ENCODE measurements around the gene PANK3.
"Not testable (repeated sequence)": the region's sequence is repeated elsewhere in the genome, so short reads cannot be mapped to it uniquely, and the experiment has no call there.

Gene PANK3

DNA sequence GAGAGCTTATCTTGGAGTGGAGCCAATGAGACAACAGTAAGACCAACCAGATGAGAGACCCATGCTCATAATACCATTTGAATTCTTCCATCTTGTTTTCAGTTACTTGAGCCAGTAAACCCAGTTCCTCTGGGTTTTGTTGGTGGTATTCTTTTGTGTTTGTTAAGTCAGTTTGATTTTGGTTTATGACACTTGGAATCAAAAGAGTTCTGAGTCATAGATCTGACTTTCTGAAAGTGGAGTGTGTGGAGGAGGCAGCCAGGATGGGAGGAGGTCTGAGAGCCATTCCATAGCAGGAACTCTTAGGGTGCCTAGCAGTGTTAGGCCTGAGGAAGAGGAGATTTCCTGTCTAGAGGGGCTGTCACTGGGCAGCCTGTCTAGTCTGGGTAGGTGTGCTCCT, 24.6 kb upstream of the PANK3 start:
- Mint-ChIP-seq H3K9me3 (no peaks in the 10 kb centered on the region), H3K27ac (no peak overlapping the region), H3K36me3 (ENCODE audit: low read depth) (no peaks in the 10 kb centered on the region), H3K27me3 (ENCODE audit: low read depth) (no peaks in the 10 kb centered on the region), H3K4me1 (ENCODE audit: low read depth) (peaks cover 4% of the 10 kb centered on the region), H3K4me3 (no peak overlapping the region)

DNA sequence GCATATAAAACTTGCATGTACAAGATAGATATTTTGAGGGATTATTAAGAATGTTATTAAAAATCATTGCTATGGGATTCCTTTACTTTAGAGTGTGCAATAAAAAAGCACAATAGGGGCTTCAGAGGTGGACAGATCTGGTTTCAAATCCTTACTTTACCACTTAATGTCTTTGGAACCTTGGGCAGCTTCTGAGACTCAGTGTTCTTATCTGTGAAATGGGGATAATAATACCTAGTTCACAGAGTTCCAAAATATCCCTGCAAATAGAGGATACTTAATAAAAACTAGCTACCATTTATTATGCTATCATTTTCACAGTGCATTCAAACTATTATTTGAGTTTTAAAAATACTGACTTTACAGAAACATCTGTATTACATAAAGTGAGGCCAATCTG, 23.3 kb upstream of the PANK3 start:
- Mint-ChIP-seq H3K27me3 (ENCODE audit: low read depth) (peaks cover 5% of the 10 kb centered on the region), H3K4me3 (no peak overlapping the region), H3K36me3 (ENCODE audit: low read depth) (no peaks in the 10 kb centered on the region), H3K4me1 (ENCODE audit: low read depth) (no peaks in the 10 kb centered on the region), H3K9me3 (peaks cover 4% of the 10 kb centered on the region), H3K27ac (no peak overlapping the region)

GRCh38 chr5:168601972-168602371, 22.8 kb upstream of the PANK3 start:
- H3K36me3 Mint-ChIP-seq (ENCODE audit: low read depth), result no peaks in the 10 kb centered on the region
- no peak overlapping the region for H3K27ac Mint-ChIP-seq
- H3K9me3 Mint-ChIP-seq, result peaks cover 4% of the 10 kb centered on the region
- H3K4me3 Mint-ChIP-seq, result no peak overlapping the region
- no peaks in the 10 kb centered on the region for H3K4me1 Mint-ChIP-seq (ENCODE audit: low read depth)
- peaks cover 8% of the 10 kb centered on the region for H3K27me3 Mint-ChIP-seq (ENCODE audit: low read depth)

DNA sequence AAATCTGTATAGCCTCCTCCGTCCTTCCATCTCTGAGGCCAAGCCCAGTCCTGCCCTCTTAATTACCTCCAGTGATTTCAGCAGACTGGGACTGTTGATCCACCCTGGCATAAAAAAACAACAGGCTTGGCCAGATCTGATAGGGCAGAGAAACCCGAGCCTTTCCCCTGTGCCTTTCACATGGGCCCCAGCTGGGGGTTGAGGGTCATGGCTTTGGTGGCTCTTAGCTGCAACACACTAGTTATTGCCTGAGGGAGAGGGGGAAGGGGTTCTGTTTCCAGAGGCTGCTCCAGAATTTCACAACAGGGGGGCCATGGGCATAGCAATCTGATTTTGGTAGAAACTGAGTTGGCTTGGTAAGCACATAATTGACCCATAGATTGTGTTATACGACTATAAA, 21.2 kb upstream of the PANK3 start:
- H3K4me3 Mint-ChIP-seq, result no peak overlapping the region
- no peaks in the 10 kb centered on the region for H3K36me3 Mint-ChIP-seq (ENCODE audit: low read depth)
- no peaks in the 10 kb centered on the region for H3K4me1 Mint-ChIP-seq (ENCODE audit: low read depth)
- peaks cover 9% of the 10 kb centered on the region for H3K9me3 Mint-ChIP-seq
- H3K27me3 Mint-ChIP-seq (ENCODE audit: low read depth), result peaks cover 17% of the 10 kb centered on the region
- no peak overlapping the region for H3K27ac Mint-ChIP-seq

DNA sequence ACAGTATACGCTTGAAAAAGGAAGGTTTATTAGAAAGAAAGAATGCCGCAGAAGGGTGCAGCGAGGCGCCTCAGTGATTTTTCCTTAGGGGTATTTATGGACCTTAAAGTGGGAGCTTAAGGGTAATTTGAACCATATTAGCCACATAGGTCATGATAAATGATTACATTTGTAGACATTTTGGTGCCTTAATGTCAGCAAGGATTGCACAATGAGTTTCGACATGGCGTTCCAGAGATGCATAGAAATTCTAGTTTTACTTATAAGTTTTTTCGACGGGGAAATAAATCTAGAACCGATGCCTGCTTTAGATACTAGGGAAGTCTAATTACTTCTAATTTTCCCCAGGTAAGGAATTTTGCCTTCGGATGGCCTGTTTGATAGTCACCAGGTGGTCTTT, 20.7 kb upstream of the PANK3 start:
- no peaks in the 10 kb centered on the region for H3K4me1 Mint-ChIP-seq (ENCODE audit: low read depth)
- H3K9me3 Mint-ChIP-seq, result peaks cover 9% of the 10 kb centered on the region
- H3K27me3 Mint-ChIP-seq (ENCODE audit: low read depth), result peaks cover 22% of the 10 kb centered on the region
- H3K4me3 Mint-ChIP-seq, result no peak overlapping the region
- H3K27ac Mint-ChIP-seq, result no peak overlapping the region
- no peaks in the 10 kb centered on the region for H3K36me3 Mint-ChIP-seq (ENCODE audit: low read depth)

DNA sequence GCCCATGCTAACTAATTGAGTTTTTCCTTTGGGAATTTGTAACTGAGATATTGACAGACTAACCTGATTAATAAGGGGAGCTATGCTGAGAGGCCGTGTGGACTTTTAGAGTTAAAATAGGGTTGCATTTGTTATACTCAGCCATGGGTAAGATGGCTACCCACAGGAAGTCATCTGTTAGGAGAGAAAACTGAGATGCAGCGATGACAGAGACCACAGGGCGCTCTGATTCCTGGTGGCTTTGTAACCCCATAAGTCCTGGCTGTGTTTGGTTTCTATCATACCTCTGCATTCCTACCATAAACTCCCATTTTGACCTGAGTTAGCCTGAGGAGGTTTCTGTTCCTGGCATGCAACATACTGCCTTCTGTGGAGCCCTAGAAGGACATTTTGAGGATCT, 19.5 kb upstream of the PANK3 start:
- Mint-ChIP-seq H3K4me1 (ENCODE audit: low read depth) (no peaks in the 10 kb centered on the region), H3K9me3 (peaks cover 9% of the 10 kb centered on the region), H3K4me3 (no peak overlapping the region), H3K36me3 (ENCODE audit: low read depth) (no peaks in the 10 kb centered on the region), H3K27me3 (ENCODE audit: low read depth) (peaks cover 34% of the 10 kb centered on the region), H3K27ac (no peak overlapping the region)

- Mint-ChIP-seq H3K4me1 (ENCODE audit: low read depth) (no peaks in the 10 kb centered on the region), H3K27me3 (ENCODE audit: low read depth) (peaks cover 38% of the 10 kb centered on the region), H3K36me3 (ENCODE audit: low read depth) (no peaks in the 10 kb centered on the region), H3K27ac (no peak overlapping the region), H3K9me3 (peaks cover 9% of the 10 kb centered on the region), H3K4me3 (no peak overlapping the region)
Observed at GRCh38 chr5:168596927-168597326, 17.8 kb upstream of the PANK3 start.

- not testable (repeated sequence) for H3K9me3 Mint-ChIP-seq; H3K36me3 Mint-ChIP-seq (ENCODE audit: low read depth); H3K27ac Mint-ChIP-seq; H3K4me1 Mint-ChIP-seq (ENCODE audit: low read depth); H3K4me3 Mint-ChIP-seq
- H3K27me3 Mint-ChIP-seq (ENCODE audit: low read depth), result peaks cover 38% of the 10 kb centered on the region
Observed at GRCh38 chr5:168596122-168596521, 17.0 kb upstream of the PANK3 start.

GRCh38 chr5:168592014-168592368, 12.8 kb upstream of the PANK3 start:
- Mint-ChIP-seq H3K4me1 (ENCODE audit: low read depth) (no peaks in the 10 kb centered on the region), H3K9me3 (peaks cover 5% of the 10 kb centered on the region), H3K36me3 (ENCODE audit: low read depth) (no peaks in the 10 kb centered on the region), H3K4me3 (no peak overlapping the region), H3K27ac (no peak overlapping the region), H3K27me3 (ENCODE audit: low read depth) (peaks cover 35% of the 10 kb centered on the region)

GRCh38 chr5:168591302-168592013, 12.3 kb upstream of the PANK3 start:
- no peaks in the 10 kb centered on the region for H3K36me3 Mint-ChIP-seq (ENCODE audit: low read depth)
- no peak overlapping the region for H3K4me3 Mint-ChIP-seq
- no peak overlapping the region for H3K27ac Mint-ChIP-seq
- peaks cover 5% of the 10 kb centered on the region for H3K9me3 Mint-ChIP-seq
- peaks cover 35% of the 10 kb centered on the region for H3K27me3 Mint-ChIP-seq (ENCODE audit: low read depth)
- H3K4me1 Mint-ChIP-seq (ENCODE audit: low read depth), result no peaks in the 10 kb centered on the region

DNA sequence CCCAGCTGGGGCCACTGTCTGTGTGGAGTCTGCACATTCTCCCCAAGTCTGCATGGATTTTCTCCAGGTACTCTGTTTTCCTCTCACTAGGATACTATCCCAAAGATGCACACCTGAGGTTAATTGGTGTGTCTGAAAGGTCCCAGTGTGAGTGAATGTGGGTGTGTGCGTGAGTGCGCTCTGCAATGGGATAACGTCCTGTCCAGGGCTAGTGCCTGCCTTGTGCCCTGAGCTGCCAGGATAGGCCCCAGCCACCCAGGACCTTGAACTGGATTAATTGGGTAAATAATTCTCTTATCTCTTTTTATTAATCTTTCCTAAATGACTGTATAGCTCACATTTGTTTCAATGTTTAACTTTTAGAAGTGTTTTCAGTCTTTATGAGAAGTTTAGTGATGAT, 11.5 kb upstream of the PANK3 start:
- H3K27ac Mint-ChIP-seq, result no peak overlapping the region
- H3K9me3 Mint-ChIP-seq, result peaks cover 3% of the 10 kb centered on the region
- no peak overlapping the region for H3K4me3 Mint-ChIP-seq
- H3K27me3 Mint-ChIP-seq (ENCODE audit: low read depth), result peaks cover 34% of the 10 kb centered on the region
- H3K36me3 Mint-ChIP-seq (ENCODE audit: low read depth), result no peaks in the 10 kb centered on the region
- no peaks in the 10 kb centered on the region for H3K4me1 Mint-ChIP-seq (ENCODE audit: low read depth)

- Mint-ChIP-seq H3K36me3 (ENCODE audit: low read depth) (no peaks in the 10 kb centered on the region), H3K27ac (no peak overlapping the region), H3K27me3 (ENCODE audit: low read depth) (peaks cover 14% of the 10 kb centered on the region), H3K9me3 (no peaks in the 10 kb centered on the region), H3K4me1 (ENCODE audit: low read depth) (no peaks in the 10 kb centered on the region), H3K4me3 (no peak overlapping the region)
Observed at GRCh38 chr5:168587987-168588386, 8.8 kb upstream of the PANK3 start.

GRCh38 chr5:168585119-168585856, 6.1 kb upstream of the PANK3 start:
- Mint-ChIP-seq H3K27ac (no peak overlapping the region), H3K4me3 (no peak overlapping the region), H3K27me3 (ENCODE audit: low read depth) (peaks cover 13% of the 10 kb centered on the region), H3K36me3 (ENCODE audit: low read depth) (peaks cover 2% of the 10 kb centered on the region), H3K4me1 (ENCODE audit: low read depth) (peaks cover 4% of the 10 kb centered on the region), H3K9me3 (no peaks in the 10 kb centered on the region)

DNA sequence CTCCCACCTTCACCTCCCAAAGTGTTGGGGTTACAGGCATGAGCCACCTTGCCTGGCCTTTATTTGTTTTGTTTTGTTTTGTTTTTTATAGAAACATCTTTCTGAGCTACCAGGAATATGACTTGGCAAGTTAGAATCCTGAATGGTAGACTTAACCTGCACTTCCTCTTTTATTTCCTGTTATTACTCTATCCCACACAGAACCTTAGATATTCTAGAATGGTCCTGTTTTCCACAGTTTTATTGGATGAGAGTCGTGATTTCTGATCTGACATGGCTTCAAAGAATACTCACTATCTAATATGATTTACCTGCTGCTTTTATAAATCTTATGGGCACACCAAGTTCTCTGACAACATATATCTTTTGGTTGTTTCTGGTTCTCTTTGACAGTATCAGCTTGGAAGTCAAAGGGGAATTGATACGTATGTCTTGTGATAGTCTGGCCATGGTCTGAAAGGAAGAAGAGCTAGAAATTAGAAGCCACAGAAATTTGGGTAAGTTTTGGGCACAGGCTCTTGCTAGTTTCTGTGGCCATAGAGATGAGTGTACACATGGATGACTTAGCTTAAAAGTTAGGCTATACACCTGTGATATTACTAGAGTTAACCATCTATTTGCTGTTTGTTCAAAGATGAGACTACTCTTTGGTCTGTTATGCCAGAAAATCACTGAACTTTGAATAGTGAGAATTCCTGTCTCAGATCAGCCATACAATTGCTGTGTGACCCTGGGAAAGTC, 4.7 kb upstream of the PANK3 start:
- Mint-ChIP-seq H3K9me3 (no peaks in the 10 kb centered on the region), H3K27ac (no peak overlapping the region), H3K27me3 (ENCODE audit: low read depth) (peaks cover 13% of the 10 kb centered on the region)

More for the DNA sequence above, 4.7 kb upstream of the PANK3 start:
- Mint-ChIP-seq H3K4me3 (no peak overlapping the region), H3K36me3 (ENCODE audit: low read depth) (peaks cover 2% of the 10 kb centered on the region), H3K4me1 (ENCODE audit: low read depth) (peaks cover 12% of the 10 kb centered on the region)
